Vagina (tissue), 2 donors: Measurements from ENCODE around the gene RBBP8. TPM values are rescaled to one million over a fixed set of nuclear protein-coding genes. Genes with fewer than 3 reads are reported as not detected.

ENCODE experiments used
- DNase-seq, 2 donors: peaks; one replicate each; pipeline ENCODE4 v3.0.0-alpha.2; 2017; ENCODE audit errors: extremely low spot score in 2 of 2
- H3K27ac ChIP-seq: fragments of 200-600 bp; sonication (generic); one replicate; pipeline ENCODE4 v1.5.1; 2019
- H3K27me3 ChIP-seq: fragments of 200-600 bp; sonication (generic); one replicate; pipeline ENCODE4 v1.5.1; 2019
- H3K36me3 ChIP-seq, 2 donors: fragments of 200-600 bp; sonication (generic); one replicate each; pipeline ENCODE4 v1.5.1; 2017 to 2019
- H3K4me1 ChIP-seq: fragments of 200-600 bp; sonication (generic); one replicate; pipeline ENCODE4 v1.5.1; 2019
- H3K4me3 ChIP-seq, 2 donors: fragments of 200-600 bp; sonication (generic); 1 replicate in 1 of 2; 2 replicates in 1 of 2; pipeline ENCODE4 v1.5.1; 2016 to 2019
- H3K9me3 ChIP-seq: fragments of 200-600 bp; sonication (generic); one replicate; pipeline ENCODE4 v1.5.1; 2019
- CTCF ChIP-seq, 3 experiments: fragments of 450-650 bp in 2 of 3; fragments of 200-600 bp in 1 of 3; sonication (generic) in 1 of 3; IDR thresholded peaks; one replicate each; pipeline ENCODE4 v1.5.1; 2017 to 2019; ENCODE audit warnings: antibody characterized with exemption in 3 of 3, mild to moderate bottlenecking in 2 of 3, moderate library complexity in 2 of 3
- POLR2A ChIP-seq, 2 donors: fragments of 450-650 bp; IDR thresholded peaks; one replicate each; pipeline ENCODE4 v1.6.1; 2017; ENCODE audit warnings: antibody characterized with exemption in 2 of 2, mild to moderate bottlenecking in 2 of 2, moderate library complexity in 2 of 2
- POLR2AphosphoS5 ChIP-seq, 2 donors: sonication (generic); formaldehyde crosslinking; IDR thresholded peaks; one replicate each; pipeline ENCODE4 v1.9.0; 2017; ENCODE audit warnings: antibody characterized with exemption in 2 of 2, mild to moderate bottlenecking in 2 of 2, low read depth in 1 of 2; ENCODE audit not compliant: insufficient read depth in 1 of 2
- intact Hi-C: fragments of 100-400 bp; cut with DNase I; formaldehyde crosslinking; loops from one replicate; pipeline ENCODE4 v1.15.1; 2023
- total RNA-seq: library from RNA; depleted of rRNA; stranded (reverse); fragments of >200 nt; gene quantifications from one replicate; pipeline ENCODE4 v1.2.3, GENCODE V29; 2016

The RBBP8 gene
- total RNA-seq, 1 donor from 2014 or later, result 28.2 TPM

- H3K36me3 ChIP-seq, result no peaks in the 10 kb centered on the region
- peaks cover 5% of the 10 kb centered on the region for H3K4me1 ChIP-seq
- no peak for DNase-seq
- TF ChIP-seq POLR2AphosphoS5 (IDR thresholded peaks at IDR 0.05; ENCODE audit: insufficient read depth in 1 of 2, low read depth in 1 of 2), result no peak
- TF ChIP-seq CTCF (IDR thresholded peaks at IDR 0.05), result no peak
- TF ChIP-seq POLR2A (IDR thresholded peaks at IDR 0.05), result no peak
- H3K27ac ChIP-seq, result no peak overlapping the region
- H3K27me3 ChIP-seq, result no peaks in the 10 kb centered on the region
- intact Hi-C loops, result no loop called here
- H3K9me3 ChIP-seq, result no peaks in the 10 kb centered on the region
- H3K4me3 ChIP-seq, result no peak overlapping the region
Observed at GRCh38 chr18:22975508-22975907, 42.4 kb downstream of the RBBP8 start.

DNA sequence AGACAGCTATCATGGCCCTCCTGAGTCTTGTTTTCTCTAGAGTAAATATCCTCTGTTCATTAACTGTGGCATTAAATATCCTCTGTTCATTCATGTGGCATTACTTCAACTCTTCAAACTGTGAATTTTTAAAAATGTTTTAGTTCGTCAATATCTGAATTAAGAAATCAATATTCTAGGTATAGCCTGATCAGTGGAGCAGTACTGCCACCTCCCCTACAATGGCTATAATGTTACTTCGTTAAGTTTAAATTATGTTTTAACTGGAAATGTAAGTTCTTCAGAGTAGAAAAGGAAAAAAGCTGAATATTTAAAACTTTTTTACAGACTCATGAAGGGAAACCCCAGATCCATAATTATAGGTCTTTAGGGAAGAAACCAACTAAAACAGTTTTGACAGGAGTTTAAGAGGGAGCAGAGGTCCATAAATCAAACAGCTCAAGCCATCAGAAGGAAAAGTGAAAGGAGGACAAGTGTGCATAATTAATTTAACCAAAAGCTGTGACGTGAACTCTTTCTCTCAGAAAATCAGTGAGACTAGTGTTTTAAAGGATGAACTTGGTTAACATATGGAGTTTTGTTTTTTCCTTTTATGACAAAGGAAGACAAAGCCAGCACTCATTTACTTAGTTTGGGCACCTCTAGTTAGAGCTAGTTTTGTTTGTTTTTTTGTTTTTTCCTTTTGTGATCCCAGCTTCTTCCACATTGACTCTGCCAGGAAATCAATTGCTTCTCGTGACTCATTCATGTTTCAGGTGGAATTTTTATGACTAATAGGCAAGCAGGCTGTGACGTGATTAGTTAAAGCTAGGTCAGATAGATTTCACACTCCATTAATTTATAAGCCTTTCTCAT lies 44.9 kb downstream of the RBBP8 start:
- H3K36me3 ChIP-seq, result no peaks in the 10 kb centered on the region
- intact Hi-C loops, result loop anchor here (2.0 kb wide), 1 partner anchor 23 kb away; no protein-coding TSS in a partner anchor
- no peak for DNase-seq
- no peak overlapping the region for H3K4me3 ChIP-seq
- peaks cover 5% of the 10 kb centered on the region for H3K4me1 ChIP-seq
- H3K27ac ChIP-seq, result peak overlapping the region; percentile 21
- peak in 1 of 2 donors; percentile 83 for TF ChIP-seq POLR2AphosphoS5 (IDR thresholded peaks at IDR 0.05; ENCODE audit: insufficient read depth in 1 of 2, low read depth in 1 of 2)
- no peak for TF ChIP-seq CTCF (IDR thresholded peaks at IDR 0.05)
- TF ChIP-seq POLR2A (IDR thresholded peaks at IDR 0.05), result no peak
- no peaks in the 10 kb centered on the region for H3K9me3 ChIP-seq
- H3K27me3 ChIP-seq, result no peaks in the 10 kb centered on the region

GRCh38 chr18:22980394-22980793 lies 47.3 kb downstream of the RBBP8 start:
- no peaks in the 10 kb centered on the region for H3K9me3 ChIP-seq
- H3K27me3 ChIP-seq, result no peaks in the 10 kb centered on the region
- no peak for DNase-seq
- intact Hi-C loops, result loop anchor here (10.0 kb wide), 1 partner anchor 176 kb away; no protein-coding TSS in a partner anchor
- H3K36me3 ChIP-seq, result no peaks in the 10 kb centered on the region
- H3K4me3 ChIP-seq, result no peak overlapping the region
- H3K4me1 ChIP-seq, result peaks cover 5% of the 10 kb centered on the region
- H3K27ac ChIP-seq, result no peak overlapping the region
- TF ChIP-seq POLR2A (IDR thresholded peaks at IDR 0.05) (no peak), CTCF (IDR thresholded peaks at IDR 0.05) (no peak), POLR2AphosphoS5 (IDR thresholded peaks at IDR 0.05; ENCODE audit: insufficient read depth in 1 of 2, low read depth in 1 of 2) (no peak)

DNA sequence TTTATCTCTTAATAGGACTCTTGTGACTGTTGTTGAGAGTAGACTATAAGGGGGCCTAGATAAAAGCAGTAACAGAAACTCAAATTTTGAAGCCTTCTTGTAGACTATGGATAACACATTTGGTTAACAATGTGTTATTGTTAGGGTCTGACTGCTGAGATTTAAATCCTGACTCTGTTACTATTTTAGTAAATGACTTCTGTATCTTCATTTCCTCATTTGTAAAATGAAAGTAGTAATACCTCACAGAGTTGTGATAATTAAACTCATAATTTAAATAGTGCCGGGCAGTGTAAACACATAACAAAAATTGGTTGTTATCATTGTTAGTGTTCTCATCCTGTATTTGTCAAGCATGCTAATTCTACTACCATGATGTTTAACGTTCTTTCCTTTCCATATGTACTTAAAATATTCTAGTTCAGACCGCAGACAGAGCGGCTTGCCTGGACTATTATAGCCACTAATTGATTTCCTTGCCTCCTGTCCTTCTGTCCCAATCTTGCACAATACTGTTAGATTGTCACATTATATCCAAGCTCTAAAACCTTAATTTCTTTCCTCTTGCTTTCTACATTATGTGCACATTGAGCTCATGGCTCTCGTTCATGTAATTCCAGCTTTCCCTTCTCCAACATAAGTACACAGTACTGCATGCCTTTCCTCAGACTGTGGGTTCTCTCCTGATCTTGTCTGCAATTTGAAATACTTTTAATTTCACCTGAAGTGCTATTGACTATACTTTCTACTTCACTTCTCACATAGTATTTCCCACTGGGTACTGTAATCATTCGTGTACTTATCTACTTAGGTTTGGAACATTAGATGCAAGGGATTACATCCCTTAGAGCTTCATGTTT lies 48.4 kb downstream of the RBBP8 start:
- Histone ChIP-seq H3K4me1 (peaks cover 5% of the 10 kb centered on the region), H3K9me3 (no peaks in the 10 kb centered on the region), H3K4me3 (no peak overlapping the region), H3K36me3 (no peaks in the 10 kb centered on the region), H3K27me3 (no peaks in the 10 kb centered on the region), H3K27ac (no peak overlapping the region)
- DNase-seq, result no peak
- intact Hi-C loops, result loop anchor here (10.0 kb wide), 1 partner anchor 177 kb away; no protein-coding TSS in a partner anchor
- TF ChIP-seq POLR2A (IDR thresholded peaks at IDR 0.05) (no peak), POLR2AphosphoS5 (IDR thresholded peaks at IDR 0.05; ENCODE audit: insufficient read depth in 1 of 2, low read depth in 1 of 2) (no peak), CTCF (IDR thresholded peaks at IDR 0.05) (no peak)
